ENCODE results near the gene ARMH3.

DNA sequence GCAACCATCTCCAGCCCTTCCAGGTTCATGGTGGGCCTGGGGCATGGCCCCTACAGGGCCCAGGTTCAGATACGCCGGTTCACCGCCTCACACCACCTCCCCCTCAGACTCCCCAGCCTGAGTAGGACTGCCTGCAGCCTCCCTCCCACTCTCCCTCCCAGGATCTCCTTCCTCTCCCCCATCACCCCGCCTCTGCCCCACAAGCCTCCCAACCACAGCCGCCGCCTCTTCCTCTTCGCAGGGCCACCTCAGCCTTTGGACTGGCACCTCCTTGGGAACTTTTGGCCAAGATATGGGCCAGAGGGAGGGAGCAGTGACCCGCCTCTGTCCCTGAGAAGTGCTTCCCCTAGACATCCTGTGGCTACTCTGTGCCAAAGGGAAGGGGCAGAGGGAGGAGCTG lies 221.6 kb downstream of the ARMH3 start:
- TF ChIP-seq, protein P1, sequence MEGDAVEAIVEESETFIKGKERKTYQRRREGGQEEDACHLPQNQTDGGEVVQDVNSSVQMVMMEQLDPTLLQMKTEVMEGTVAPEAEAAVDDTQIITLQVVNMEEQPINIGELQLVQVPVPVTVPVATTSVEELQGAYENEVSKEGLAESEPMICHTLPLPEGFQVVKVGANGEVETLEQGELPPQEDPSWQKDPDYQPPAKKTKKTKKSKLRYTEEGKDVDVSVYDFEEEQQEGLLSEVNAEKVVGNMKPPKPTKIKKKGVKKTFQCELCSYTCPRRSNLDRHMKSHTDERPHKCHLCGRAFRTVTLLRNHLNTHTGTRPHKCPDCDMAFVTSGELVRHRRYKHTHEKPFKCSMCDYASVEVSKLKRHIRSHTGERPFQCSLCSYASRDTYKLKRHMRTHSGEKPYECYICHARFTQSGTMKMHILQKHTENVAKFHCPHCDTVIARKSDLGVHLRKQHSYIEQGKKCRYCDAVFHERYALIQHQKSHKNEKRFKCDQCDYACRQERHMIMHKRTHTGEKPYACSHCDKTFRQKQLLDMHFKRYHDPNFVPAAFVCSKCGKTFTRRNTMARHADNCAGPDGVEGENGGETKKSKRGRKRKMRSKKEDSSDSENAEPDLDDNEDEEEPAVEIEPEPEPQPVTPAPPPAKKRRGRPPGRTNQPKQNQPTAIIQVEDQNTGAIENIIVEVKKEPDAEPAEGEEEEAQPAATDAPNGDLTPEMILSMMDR (IDR thresholded peaks at IDR 0.05) = no peak
- no peak for TF ChIP-seq POLR2A (IDR thresholded peaks at IDR 0.05)

Measured in testis (tissue), 2 donors.